Stimulated activated naive CD8-positive, alpha-beta T cell treated with anti-CD3 and anti-CD28 coated beads, Interleukin-15, amount 100 ng/mL, for 72 hours (primary cell): Measurements from ENCODE around the gene IL13RA1.
"Not testable (repeated sequence)": the region's sequence is repeated elsewhere in the genome, so short reads cannot be mapped to it uniquely, and the experiment has no call there.

Experiments
- ATAC-seq: fragments of 150-1000 bp; cut with Tn5 transposase; 2 replicates; pipeline ENCODE4 v1.10.0; 2021; ENCODE audit warnings: mild to moderate bottlenecking, moderate library complexity
- DNase-seq, 2 donors: peaks; one replicate each; pipeline ENCODE4 v3.0.0; 2021 to 2022
- H3K27ac Mint-ChIP-seq, 2 donors: one replicate each; pipeline ENCODE4 v1.8.0; 2022; ENCODE audit warnings: mild to moderate bottlenecking in 2 of 2, mixed read lengths in 2 of 2, moderate library complexity in 2 of 2
- H3K27me3 Mint-ChIP-seq: one replicate; pipeline ENCODE4 v1.8.0; 2022; ENCODE audit warnings: mixed read lengths
- H3K4me1 Mint-ChIP-seq: one replicate; pipeline ENCODE4 v1.8.0; 2022; ENCODE audit warnings: mild to moderate bottlenecking, mixed read lengths
- H3K4me3 Mint-ChIP-seq, 2 donors: one replicate each; pipeline ENCODE4 v1.8.0; 2022; ENCODE audit warnings: mild to moderate bottlenecking in 2 of 2, mixed read lengths in 2 of 2, moderate library complexity in 1 of 2
- H3K9me3 Mint-ChIP-seq, 2 donors: one replicate each; pipeline ENCODE4 v1.8.0; 2022; ENCODE audit warnings: mixed read lengths in 2 of 2

IL13RA1 gene

GRCh38 chrX:118726887-118727685, at the start of gene IL13RA1:
TSS of gene IL13RA1 (plus strand) at chrX:118727606. CDS start at chrX:118727639, 33 bp downstream.
- peak within 1 kb of the TSS; percentile 39 to 57 for H3K4me3 Mint-ChIP-seq
- no peak within 1 kb of the TSS for H3K27ac Mint-ChIP-seq
- DNase-seq (peak; percentile 4 to 10), ATAC-seq (peak; percentile 61)
- no peaks in the 10 kb centered on the region for H3K9me3 Mint-ChIP-seq
- no peaks in the 10 kb centered on the region for H3K4me1 Mint-ChIP-seq
- H3K27me3 Mint-ChIP-seq, result peaks cover 46% of the 10 kb centered on the region

- H3K27me3 Mint-ChIP-seq, result no peaks in the 10 kb centered on the region
- ATAC-seq (no peak), DNase-seq (no peak)
- H3K27ac Mint-ChIP-seq, result no peak overlapping the region
- no peaks in the 10 kb centered on the region for H3K9me3 Mint-ChIP-seq
- H3K4me3 Mint-ChIP-seq, result no peak overlapping the region
- no peaks in the 10 kb centered on the region for H3K4me1 Mint-ChIP-seq
These were observed 48.1 kb upstream of the IL13RA1 start for GRCh38 chrX:118679290-118679689.

- DNase-seq, result no peak
- Mint-ChIP-seq H3K4me3 (no peak overlapping the region), H3K27ac (no peak overlapping the region), H3K27me3 (no peaks in the 10 kb centered on the region), H3K4me1 (no peaks in the 10 kb centered on the region), H3K9me3 (no peaks in the 10 kb centered on the region)
- ATAC-seq, result no peak
These were observed 45.0 kb upstream of the IL13RA1 start for GRCh38 chrX:118682258-118683014.

GRCh38 chrX:118685393-118685792, 42.0 kb upstream of the IL13RA1 start:
- ATAC-seq (no peak), DNase-seq (no peak)
- Mint-ChIP-seq H3K4me1 (no peaks in the 10 kb centered on the region), H3K9me3 (no peaks in the 10 kb centered on the region), H3K27ac (no peak overlapping the region), H3K4me3 (no peak overlapping the region), H3K27me3 (no peaks in the 10 kb centered on the region)

- no peak for ATAC-seq
- H3K4me1 Mint-ChIP-seq, result no peaks in the 10 kb centered on the region
- no peak overlapping the region for H3K4me3 Mint-ChIP-seq
- no peaks in the 10 kb centered on the region for H3K9me3 Mint-ChIP-seq
- no peak overlapping the region for H3K27ac Mint-ChIP-seq
- no peaks in the 10 kb centered on the region for H3K27me3 Mint-ChIP-seq
- DNase-seq, result no peak
These were observed 38.5 kb upstream of the IL13RA1 start for GRCh38 chrX:118688935-118689334.

- no peak overlapping the region for H3K4me3 Mint-ChIP-seq
- DNase-seq, result no peak
- H3K27me3 Mint-ChIP-seq, result no peaks in the 10 kb centered on the region
- no peaks in the 10 kb centered on the region for H3K4me1 Mint-ChIP-seq
- H3K27ac Mint-ChIP-seq, result no peak overlapping the region
- ATAC-seq, result no peak
- no peaks in the 10 kb centered on the region for H3K9me3 Mint-ChIP-seq
These were observed 33.6 kb upstream of the IL13RA1 start for GRCh38 chrX:118693843-118694242.

GRCh38 chrX:118694638-118695037, 32.8 kb upstream of the IL13RA1 start:
- no peaks in the 10 kb centered on the region for H3K4me1 Mint-ChIP-seq
- DNase-seq, result no peak
- no peaks in the 10 kb centered on the region for H3K27me3 Mint-ChIP-seq
- H3K9me3 Mint-ChIP-seq, result no peaks in the 10 kb centered on the region
- ATAC-seq, result no peak
- H3K4me3 Mint-ChIP-seq, result no peak overlapping the region
- H3K27ac Mint-ChIP-seq, result no peak overlapping the region

- ATAC-seq (no peak), DNase-seq (no peak)
- Mint-ChIP-seq H3K27ac (no peak overlapping the region), H3K4me1 (no peaks in the 10 kb centered on the region), H3K9me3 (no peaks in the 10 kb centered on the region), H3K27me3 (no peaks in the 10 kb centered on the region), H3K4me3 (no peak overlapping the region)
These were observed 28.8 kb upstream of the IL13RA1 start for GRCh38 chrX:118698516-118699170.

GRCh38 chrX:118702741-118703140, 24.7 kb upstream of the IL13RA1 start:
- H3K4me3 Mint-ChIP-seq, result no peak overlapping the region
- H3K4me1 Mint-ChIP-seq, result no peaks in the 10 kb centered on the region
- H3K27ac Mint-ChIP-seq, result no peak overlapping the region
- DNase-seq, result no peak
- no peak for ATAC-seq
- H3K9me3 Mint-ChIP-seq, result no peaks in the 10 kb centered on the region
- no peaks in the 10 kb centered on the region for H3K27me3 Mint-ChIP-seq

- H3K27ac Mint-ChIP-seq, result no peak overlapping the region
- no peaks in the 10 kb centered on the region for H3K9me3 Mint-ChIP-seq
- no peak overlapping the region for H3K4me3 Mint-ChIP-seq
- no peak for DNase-seq
- no peak for ATAC-seq
- H3K27me3 Mint-ChIP-seq, result no peaks in the 10 kb centered on the region
- no peaks in the 10 kb centered on the region for H3K4me1 Mint-ChIP-seq
These were observed 20.7 kb upstream of the IL13RA1 start for GRCh38 chrX:118706681-118707080.

- no peaks in the 10 kb centered on the region for H3K9me3 Mint-ChIP-seq
- H3K4me3 Mint-ChIP-seq, result no peak overlapping the region
- H3K27me3 Mint-ChIP-seq, result peaks cover 15% of the 10 kb centered on the region
- DNase-seq (no peak), ATAC-seq (no peak)
- H3K27ac Mint-ChIP-seq, result no peak overlapping the region
- H3K4me1 Mint-ChIP-seq, result no peaks in the 10 kb centered on the region
These were observed 12.9 kb upstream of the IL13RA1 start for GRCh38 chrX:118714521-118714920.

- DNase-seq, ATAC-seq, H3K4me1 Mint-ChIP-seq, H3K4me3 Mint-ChIP-seq, H3K27ac Mint-ChIP-seq, H3K9me3 Mint-ChIP-seq: not testable (repeated sequence)
- H3K27me3 Mint-ChIP-seq, result peaks cover 16% of the 10 kb centered on the region
These were observed 11.5 kb upstream of the IL13RA1 start for GRCh38 chrX:118715917-118716316.

- H3K4me3 Mint-ChIP-seq, DNase-seq, H3K9me3 Mint-ChIP-seq, H3K27ac Mint-ChIP-seq, H3K4me1 Mint-ChIP-seq, ATAC-seq: not testable (repeated sequence)
- peaks cover 16% of the 10 kb centered on the region for H3K27me3 Mint-ChIP-seq
These were observed 10.6 kb upstream of the IL13RA1 start for GRCh38 chrX:118716833-118717232.

GRCh38 chrX:118717678-118718391, 9.6 kb upstream of the IL13RA1 start:
- peaks cover 23% of the 10 kb centered on the region for H3K27me3 Mint-ChIP-seq
- no peak overlapping the region for H3K27ac Mint-ChIP-seq
- H3K9me3 Mint-ChIP-seq, result no peaks in the 10 kb centered on the region
- no peak overlapping the region for H3K4me3 Mint-ChIP-seq
- no peaks in the 10 kb centered on the region for H3K4me1 Mint-ChIP-seq
- DNase-seq (no peak), ATAC-seq (no peak)

- ATAC-seq, result no peak
- H3K9me3 Mint-ChIP-seq, result no peaks in the 10 kb centered on the region
- H3K27me3 Mint-ChIP-seq, result peaks cover 23% of the 10 kb centered on the region
- H3K4me1 Mint-ChIP-seq, result no peaks in the 10 kb centered on the region
- DNase-seq, result no peak
- no peak overlapping the region for H3K27ac Mint-ChIP-seq
- H3K4me3 Mint-ChIP-seq, result no peak overlapping the region
These were observed 8.7 kb upstream of the IL13RA1 start for GRCh38 chrX:118718737-118719136.
